MM.1S (cell line): Measurements from ENCODE around the gene TMEM108.

Experiments used
- DNase-seq: peaks from one replicate; pipeline ENCODE4 v3.0.0-alpha.2; 2015
- H2AFZ ChIP-seq: fragments of 300-600 bp; sonication (generic); 2 replicates; pipeline ENCODE4 v1.6.0; 2016; ENCODE audit warnings: antibody characterized with exemption, low read length
- H3F3A ChIP-seq: fragments of 300-600 bp; sonication (generic); 2 replicates; pipeline ENCODE4 v1.6.1; 2016; ENCODE audit warnings: mild to moderate bottlenecking, antibody characterized with exemption, low read length, moderate library complexity, mixed read lengths; ENCODE audit not compliant: insufficient read depth
- H3K27ac ChIP-seq: fragments of 300-600 bp; sonication (generic); 2 replicates; pipeline ENCODE4 v1.5.1; 2016; ENCODE audit warnings: mild to moderate bottlenecking, low read length
- H3K27me3 ChIP-seq: fragments of 300-600 bp; sonication (generic); replicated peaks from 2 replicates; pipeline ENCODE4 v1.6.0; 2016; ENCODE audit warnings: low read length; ENCODE audit not compliant: insufficient read depth
- H3K36me3 ChIP-seq: fragments of 300-600 bp; sonication (generic); replicated peaks from 2 replicates; pipeline ENCODE4 v1.6.1; 2016; ENCODE audit warnings: mild to moderate bottlenecking, low read length, mixed read lengths; ENCODE audit not compliant: insufficient read depth
- H3K4me1 ChIP-seq: fragments of 300-600 bp; sonication (generic); 2 replicates; pipeline ENCODE4 v1.6.1; 2016; ENCODE audit warnings: low read length, mixed read lengths
- H3K4me2 ChIP-seq: fragments of 300-600 bp; sonication (generic); 2 replicates; pipeline ENCODE4 v1.6.0; 2016; ENCODE audit warnings: low read depth, low read length
- H3K4me3 ChIP-seq: fragments of 300-600 bp; sonication (generic); 2 replicates; pipeline ENCODE4 v1.5.1; 2016; ENCODE audit warnings: low read length, mixed read lengths
- H3K79me2 ChIP-seq: fragments of 300-600 bp; sonication (generic); 2 replicates; pipeline ENCODE4 v1.6.1; 2016; ENCODE audit warnings: mixed run types, low read length, mixed read lengths
- H3K9ac ChIP-seq: fragments of 300-600 bp; sonication (generic); 2 replicates; pipeline ENCODE4 v1.6.1; 2016; ENCODE audit warnings: low read length, mixed read lengths
- H3K9me2 ChIP-seq: fragments of 300-600 bp; sonication (generic); replicated peaks from 2 replicates; pipeline ENCODE4 v1.6.1; 2016; ENCODE audit warnings: mild to moderate bottlenecking, low read length, mixed read lengths; ENCODE audit not compliant: insufficient read depth
- H3K9me3 ChIP-seq: fragments of 300-600 bp; sonication (generic); replicated peaks from 2 replicates; pipeline ENCODE4 v1.6.1; 2016; ENCODE audit warnings: mild to moderate bottlenecking, low read length, mixed read lengths; ENCODE audit not compliant: insufficient read depth
- H4K20me1 ChIP-seq: fragments of 300-600 bp; sonication (generic); 2 replicates; pipeline ENCODE4 v1.6.1; 2016; ENCODE audit warnings: mild to moderate bottlenecking, low read length, moderate library complexity, mixed read lengths; ENCODE audit not compliant: insufficient read depth
- EZH2 ChIP-seq: fragments of 300-600 bp; sonication (generic); optimal IDR thresholded peaks from 2 replicates; pipeline ENCODE3; 2017; ENCODE audit warnings: low read depth, mild to moderate bottlenecking, antibody characterized with exemption, low read length, mixed read lengths
- EZH2phosphoT487 ChIP-seq: fragments of 300-600 bp; sonication (generic); IDR thresholded peaks from 2 replicates; pipeline ENCODE4 v1.6.1; 2018; ENCODE audit warnings: antibody characterized with exemption, low read length
- TF ChIP-seq, protein P1 (sequence below): fragments of 300-600 bp; sonication (generic); IDR thresholded peaks from 2 replicates; pipeline ENCODE4 v1.5.1; 2016; ENCODE audit warnings: antibody characterized with exemption, low read length, mixed read lengths

Gene TMEM108

DNA sequence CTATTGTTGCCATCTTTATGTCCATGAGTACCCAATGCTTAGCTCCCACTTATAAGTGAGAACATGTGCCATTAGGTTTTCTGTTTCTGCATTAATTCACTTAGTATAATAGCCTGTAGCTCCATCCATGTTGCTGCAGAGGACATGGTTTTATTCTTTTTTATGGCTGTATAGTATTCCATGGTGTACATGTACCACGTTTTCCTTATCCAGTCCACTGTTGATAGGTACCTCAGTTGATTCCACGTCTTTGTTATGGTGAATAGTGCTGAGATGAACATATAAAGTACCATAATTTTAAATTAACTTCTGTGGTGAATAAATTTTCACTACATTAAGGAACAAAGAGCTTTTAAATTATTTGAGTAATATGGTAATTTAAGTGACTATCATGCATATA, 211.3 kb downstream of the TMEM108 start:
- Histone ChIP-seq H3K79me2 (no peaks in the 10 kb centered on the region), H3K4me3 (no peak overlapping the region), H3K4me2 (no peak overlapping the region), H3K36me3 (no peaks in the 10 kb centered on the region), H4K20me1 (no peaks in the 10 kb centered on the region), H3K9ac (no peak overlapping the region), H3K27me3 (no peaks in the 10 kb centered on the region), H3F3A (no peaks in the 10 kb centered on the region), H3K4me1 (no peaks in the 10 kb centered on the region), H3K9me2 (no peaks in the 10 kb centered on the region), H3K9me3 (no peaks in the 10 kb centered on the region), H2AFZ (no peak overlapping the region), H3K27ac (no peak overlapping the region)
- no peak for DNase-seq
- no peak for TF ChIP-seq EZH2
- TF ChIP-seq, protein P1, sequence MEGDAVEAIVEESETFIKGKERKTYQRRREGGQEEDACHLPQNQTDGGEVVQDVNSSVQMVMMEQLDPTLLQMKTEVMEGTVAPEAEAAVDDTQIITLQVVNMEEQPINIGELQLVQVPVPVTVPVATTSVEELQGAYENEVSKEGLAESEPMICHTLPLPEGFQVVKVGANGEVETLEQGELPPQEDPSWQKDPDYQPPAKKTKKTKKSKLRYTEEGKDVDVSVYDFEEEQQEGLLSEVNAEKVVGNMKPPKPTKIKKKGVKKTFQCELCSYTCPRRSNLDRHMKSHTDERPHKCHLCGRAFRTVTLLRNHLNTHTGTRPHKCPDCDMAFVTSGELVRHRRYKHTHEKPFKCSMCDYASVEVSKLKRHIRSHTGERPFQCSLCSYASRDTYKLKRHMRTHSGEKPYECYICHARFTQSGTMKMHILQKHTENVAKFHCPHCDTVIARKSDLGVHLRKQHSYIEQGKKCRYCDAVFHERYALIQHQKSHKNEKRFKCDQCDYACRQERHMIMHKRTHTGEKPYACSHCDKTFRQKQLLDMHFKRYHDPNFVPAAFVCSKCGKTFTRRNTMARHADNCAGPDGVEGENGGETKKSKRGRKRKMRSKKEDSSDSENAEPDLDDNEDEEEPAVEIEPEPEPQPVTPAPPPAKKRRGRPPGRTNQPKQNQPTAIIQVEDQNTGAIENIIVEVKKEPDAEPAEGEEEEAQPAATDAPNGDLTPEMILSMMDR, result no peak
- TF ChIP-seq EZH2phosphoT487, result no peak

GRCh38 chr3:133254151-133254550, 216.0 kb downstream of the TMEM108 start:
- H3K4me3 ChIP-seq, result no peak overlapping the region
- no peaks in the 10 kb centered on the region for H3K36me3 ChIP-seq
- H3K27ac ChIP-seq, result no peak overlapping the region
- no peak for DNase-seq
- no peaks in the 10 kb centered on the region for H3F3A ChIP-seq
- no peaks in the 10 kb centered on the region for H3K27me3 ChIP-seq
- H3K9me2 ChIP-seq, result no peaks in the 10 kb centered on the region
- no peaks in the 10 kb centered on the region for H3K9me3 ChIP-seq
- H4K20me1 ChIP-seq, result no peaks in the 10 kb centered on the region
- H3K4me2 ChIP-seq, result no peak overlapping the region
- H3K9ac ChIP-seq, result no peak overlapping the region
- no peaks in the 10 kb centered on the region for H3K79me2 ChIP-seq
- no peak overlapping the region for H2AFZ ChIP-seq
- H3K4me1 ChIP-seq, result peaks cover 7% of the 10 kb centered on the region
- no peak for TF ChIP-seq EZH2phosphoT487
- TF ChIP-seq EZH2, result no peak
- TF ChIP-seq, protein P1, result no peak

DNA sequence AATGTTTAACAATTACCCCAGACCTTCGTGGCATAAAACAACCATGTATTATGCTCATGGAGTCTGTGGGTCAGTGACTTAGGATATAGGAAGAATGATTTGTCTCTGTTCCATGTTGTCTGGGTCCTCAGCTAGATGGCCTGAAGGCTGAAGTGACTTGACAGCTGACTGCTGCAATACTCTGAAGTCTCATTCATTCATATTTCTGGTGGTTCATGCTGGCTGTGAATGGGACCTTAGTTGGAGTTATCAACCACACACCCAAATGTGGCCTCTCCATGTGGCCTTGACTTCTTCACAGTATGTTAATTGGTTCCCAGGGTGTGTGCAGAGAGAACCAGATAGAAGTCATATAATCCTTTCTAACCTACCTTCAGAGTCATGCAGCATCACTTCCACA, 216.5 kb downstream of the TMEM108 start:
- H3K27ac ChIP-seq, result no peak overlapping the region
- no peaks in the 10 kb centered on the region for H3K9me2 ChIP-seq
- no peaks in the 10 kb centered on the region for H3K9me3 ChIP-seq
- no peak overlapping the region for H3K4me2 ChIP-seq
- peaks cover 7% of the 10 kb centered on the region for H3K4me1 ChIP-seq
- no peaks in the 10 kb centered on the region for H4K20me1 ChIP-seq
- H3K9ac ChIP-seq, result no peak overlapping the region
- no peak overlapping the region for H2AFZ ChIP-seq
- no peaks in the 10 kb centered on the region for H3K36me3 ChIP-seq
- H3K27me3 ChIP-seq, result no peaks in the 10 kb centered on the region
- H3K4me3 ChIP-seq, result no peak overlapping the region
- DNase-seq, result no peak
- TF ChIP-seq EZH2 (no peak), EZH2phosphoT487 (no peak)
- TF ChIP-seq, protein P1, result no peak
- H3K79me2 ChIP-seq, result no peaks in the 10 kb centered on the region
- no peaks in the 10 kb centered on the region for H3F3A ChIP-seq
